Activated T-cell treated with anti-CD3 and anti-CD28 coated beads, Interleukin-2, amount 50 U/mL, for 4 hours (primary cell): ENCODE data around the gene STAT6. TPM values are rescaled to one million over a fixed set of nuclear protein-coding genes. Genes with fewer than 3 reads are reported as not detected.
A peak's percentile ranks its signal among the peaks of the same experiment; 100 is the strongest.

Experiments
- ATAC-seq, 2 donors: fragments of 200-7000 bp; cut with Tn5 transposase; one replicate each; pipeline ENCODE4 v1.10.0; 2021
- DNase-seq: peaks from one replicate; pipeline ENCODE4 v3.0.0-alpha.2; 2020
- H3K27me3 Mint-ChIP-seq: one replicate; pipeline ENCODE4 v1.8.0; 2021; ENCODE audit warnings: low read depth, mixed read lengths
- H3K36me3 Mint-ChIP-seq: one replicate; pipeline ENCODE4 v1.8.0; 2022; ENCODE audit warnings: mixed read lengths; ENCODE audit not compliant: insufficient read depth
- H3K4me1 Mint-ChIP-seq: one replicate; pipeline ENCODE4 v1.8.0; 2021; ENCODE audit warnings: low read depth, mixed read lengths
- H3K4me3 Mint-ChIP-seq: one replicate; pipeline ENCODE4 v1.8.0; 2021; ENCODE audit warnings: mild to moderate bottlenecking, moderate library complexity, mixed read lengths
- H3K9me3 Mint-ChIP-seq: one replicate; pipeline ENCODE4 v1.8.0; 2021; ENCODE audit warnings: mixed read lengths
- total RNA-seq, 3 donors: library from RNA; stranded (reverse); gene quantifications; one replicate each; pipeline ENCODE4 v1.2.1, GENCODE V29; 2021

Gene STAT6
- total RNA-seq, result 100 to 1,000 TPM; 312 to 340 (median 339) TPM

- H3K9me3 Mint-ChIP-seq, result no peaks in the 10 kb centered on the region
- H3K36me3 Mint-ChIP-seq, result peaks cover 15% of the 10 kb centered on the region
- ATAC-seq (peak; percentile 65 to 67), DNase-seq (peak; percentile 79)
- no peaks in the 10 kb centered on the region for H3K27me3 Mint-ChIP-seq
- peaks cover 45% of the 10 kb centered on the region for H3K4me1 Mint-ChIP-seq
- H3K4me3 Mint-ChIP-seq, result peak within 1 kb of the TSS; percentile 92
These were observed at the start of gene STAT6 for GRCh38 chr12:57111031-57111734. STAT6 (minus strand) TSS chr12:57111362; CDS start chr12:57108278, 3,084 bp downstream.

DNA sequence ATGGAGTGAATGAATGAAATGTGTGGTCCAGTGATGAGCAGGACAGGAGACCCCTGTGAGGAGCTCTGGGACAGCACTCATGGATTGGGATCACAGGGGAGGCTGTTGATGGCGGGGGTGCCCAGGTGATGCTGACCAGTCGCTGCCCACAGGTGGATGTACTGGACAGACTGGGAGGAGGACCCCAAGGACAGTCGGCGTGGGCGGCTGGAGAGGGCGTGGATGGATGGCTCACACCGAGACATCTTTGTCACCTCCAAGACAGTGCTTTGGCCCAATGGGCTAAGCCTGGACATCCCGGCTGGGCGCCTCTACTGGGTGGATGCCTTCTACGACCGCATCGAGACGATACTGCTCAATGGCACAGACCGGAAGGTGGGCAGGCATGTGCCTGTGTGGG lies 49.6 kb upstream of the STAT6 start:
- Mint-ChIP-seq H3K9me3 (no peaks in the 10 kb centered on the region), H3K4me1 (peaks cover 8% of the 10 kb centered on the region), H3K36me3 (no peaks in the 10 kb centered on the region), H3K27me3 (no peaks in the 10 kb centered on the region), H3K4me3 (no peak overlapping the region)
- no peak for DNase-seq
- no peak for ATAC-seq

GRCh38 chr12:57160040-57160439 lies 48.9 kb upstream of the STAT6 start:
- Mint-ChIP-seq H3K36me3 (no peaks in the 10 kb centered on the region), H3K27me3 (no peaks in the 10 kb centered on the region), H3K4me3 (no peak overlapping the region), H3K4me1 (peaks cover 8% of the 10 kb centered on the region), H3K9me3 (no peaks in the 10 kb centered on the region)
- no peak for ATAC-seq
- no peak for DNase-seq

DNA sequence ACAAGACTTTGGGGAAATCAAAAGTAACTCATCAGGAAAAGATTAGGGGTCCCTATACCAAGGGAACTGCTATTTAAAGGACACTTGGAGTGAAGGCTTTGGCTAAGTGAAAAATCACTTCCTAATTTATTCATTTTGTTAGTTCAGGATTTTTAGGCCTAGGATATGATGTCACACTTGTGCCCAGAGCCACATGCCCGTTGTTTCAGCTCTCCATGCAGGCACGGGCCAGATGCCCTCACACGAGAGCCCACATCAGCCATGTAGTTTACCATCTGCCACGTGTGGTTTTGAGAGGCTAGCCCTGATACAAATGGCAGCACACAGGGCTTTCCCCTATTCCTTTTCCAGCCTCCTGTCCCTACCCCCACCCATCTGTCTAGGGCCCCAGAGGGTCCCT lies 48.1 kb upstream of the STAT6 start:
- Mint-ChIP-seq H3K36me3 (no peaks in the 10 kb centered on the region), H3K4me1 (peaks cover 8% of the 10 kb centered on the region)

GRCh38 chr12:57158665-57159064 lies 47.5 kb upstream of the STAT6 start:
- ATAC-seq (no peak), DNase-seq (no peak)
- Mint-ChIP-seq H3K27me3 (no peaks in the 10 kb centered on the region), H3K9me3 (no peaks in the 10 kb centered on the region), H3K4me3 (no peak overlapping the region), H3K4me1 (peaks cover 8% of the 10 kb centered on the region), H3K36me3 (no peaks in the 10 kb centered on the region)

More for the DNA sequence above, 48.1 kb upstream of the STAT6 start:
- DNase-seq, result no peak
- ATAC-seq, result no peak
- no peaks in the 10 kb centered on the region for H3K27me3 Mint-ChIP-seq
- H3K9me3 Mint-ChIP-seq, result no peaks in the 10 kb centered on the region
- no peak overlapping the region for H3K4me3 Mint-ChIP-seq

- ATAC-seq, result no peak
- H3K4me3 Mint-ChIP-seq, result no peak overlapping the region
- H3K27me3 Mint-ChIP-seq, result no peaks in the 10 kb centered on the region
- no peaks in the 10 kb centered on the region for H3K36me3 Mint-ChIP-seq
- H3K9me3 Mint-ChIP-seq, result no peaks in the 10 kb centered on the region
- DNase-seq, result no peak
- H3K4me1 Mint-ChIP-seq, result peaks cover 8% of the 10 kb centered on the region
These were observed 47.0 kb upstream of the STAT6 start for GRCh38 chr12:57158186-57158585.

DNA sequence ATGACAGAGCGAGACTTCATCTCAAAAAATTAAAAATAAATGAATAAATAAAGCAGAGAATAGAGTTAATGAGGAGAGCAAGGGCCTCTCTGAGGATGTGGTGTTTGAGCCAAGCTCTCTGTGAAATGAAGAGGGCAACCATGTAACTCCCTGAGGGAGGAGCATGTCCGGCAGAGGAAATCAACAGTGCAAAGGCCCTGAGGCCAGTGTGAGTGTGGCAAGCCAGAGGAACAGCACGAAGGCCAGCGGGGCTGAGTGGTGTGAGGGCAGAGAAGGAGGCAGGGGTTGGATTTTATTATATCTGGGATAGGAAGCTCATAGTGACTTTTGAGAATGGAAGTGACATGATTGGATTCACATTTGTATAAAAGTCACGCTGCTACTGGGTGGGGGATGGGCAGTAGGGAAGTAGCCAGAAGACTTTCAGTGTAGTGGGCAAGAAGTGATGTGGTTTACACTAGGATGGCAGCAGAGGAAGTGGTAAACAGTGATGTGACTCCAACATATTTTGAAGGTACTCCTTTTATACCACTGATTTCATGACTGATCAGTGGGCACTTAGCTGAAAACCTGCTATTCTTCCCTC lies 46.5 kb upstream of the STAT6 start:
- H3K27me3 Mint-ChIP-seq, result no peaks in the 10 kb centered on the region
- DNase-seq (no peak), ATAC-seq (no peak)
- no peaks in the 10 kb centered on the region for H3K36me3 Mint-ChIP-seq
- no peak overlapping the region for H3K4me3 Mint-ChIP-seq
- peaks cover 8% of the 10 kb centered on the region for H3K4me1 Mint-ChIP-seq
- no peaks in the 10 kb centered on the region for H3K9me3 Mint-ChIP-seq

GRCh38 chr12:57156701-57157403 lies 45.7 kb upstream of the STAT6 start:
- no peaks in the 10 kb centered on the region for H3K27me3 Mint-ChIP-seq
- DNase-seq (no peak), ATAC-seq (no peak)
- H3K4me3 Mint-ChIP-seq, result no peak overlapping the region
- no peaks in the 10 kb centered on the region for H3K36me3 Mint-ChIP-seq
- H3K4me1 Mint-ChIP-seq, result peaks cover 8% of the 10 kb centered on the region
- H3K9me3 Mint-ChIP-seq, result no peaks in the 10 kb centered on the region

DNA sequence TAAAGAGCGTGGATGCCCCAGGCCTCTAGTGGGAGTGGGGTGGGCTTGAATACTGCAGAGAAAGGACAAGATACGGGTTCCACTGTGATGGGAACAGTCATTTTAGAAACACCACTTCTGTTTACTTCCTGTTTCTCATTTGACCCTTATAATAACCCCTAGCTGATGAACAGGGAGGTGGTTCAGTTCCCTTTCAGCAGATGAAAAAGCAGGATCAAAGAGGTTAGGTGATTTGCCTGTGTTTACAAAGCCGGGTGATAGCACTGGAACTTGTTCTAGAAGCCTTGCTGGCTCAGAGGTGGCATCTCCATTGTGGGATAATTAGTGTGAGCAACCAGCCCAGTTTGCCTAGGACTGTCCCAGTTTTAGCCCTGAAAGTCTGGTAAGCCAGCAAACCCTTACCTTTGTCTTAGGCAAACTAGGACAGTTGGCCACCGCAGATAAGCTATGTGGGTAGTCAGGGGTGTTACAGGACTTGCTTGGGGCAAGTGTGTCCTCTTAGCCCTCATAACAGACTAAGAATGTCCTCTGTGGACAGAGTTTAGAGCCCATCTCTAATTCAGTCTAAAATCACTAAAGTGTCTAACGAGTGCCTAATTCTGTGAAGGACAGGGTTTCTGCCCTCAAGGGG lies 43.8 kb upstream of the STAT6 start:
- Mint-ChIP-seq H3K27me3 (no peaks in the 10 kb centered on the region), H3K36me3 (no peaks in the 10 kb centered on the region), H3K4me3 (no peak overlapping the region), H3K4me1 (peaks cover 8% of the 10 kb centered on the region), H3K9me3 (no peaks in the 10 kb centered on the region)
- ATAC-seq (no peak), DNase-seq (no peak)

DNA sequence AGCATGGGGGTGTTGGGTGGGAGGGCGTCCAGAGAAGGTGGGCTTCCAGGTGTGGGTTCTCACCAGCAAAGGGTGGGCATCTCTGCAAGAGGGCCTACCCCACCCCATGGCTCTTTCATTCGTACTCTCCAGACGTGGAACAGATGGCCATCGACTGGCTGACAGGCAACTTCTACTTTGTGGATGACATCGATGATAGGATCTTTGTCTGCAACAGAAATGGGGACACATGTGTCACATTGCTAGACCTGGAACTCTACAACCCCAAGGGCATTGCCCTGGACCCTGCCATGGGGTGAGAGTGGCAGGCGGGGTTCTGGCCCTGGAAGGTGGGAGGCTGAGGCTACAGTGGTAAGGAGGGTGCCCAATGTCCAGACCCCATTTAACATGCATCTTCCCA lies 42.9 kb upstream of the STAT6 start:
- no peak overlapping the region for H3K4me3 Mint-ChIP-seq
- H3K9me3 Mint-ChIP-seq, result no peaks in the 10 kb centered on the region
- DNase-seq (no peak), ATAC-seq (no peak)
- H3K36me3 Mint-ChIP-seq, result no peaks in the 10 kb centered on the region
- H3K4me1 Mint-ChIP-seq, result peaks cover 8% of the 10 kb centered on the region
- H3K27me3 Mint-ChIP-seq, result no peaks in the 10 kb centered on the region

DNA sequence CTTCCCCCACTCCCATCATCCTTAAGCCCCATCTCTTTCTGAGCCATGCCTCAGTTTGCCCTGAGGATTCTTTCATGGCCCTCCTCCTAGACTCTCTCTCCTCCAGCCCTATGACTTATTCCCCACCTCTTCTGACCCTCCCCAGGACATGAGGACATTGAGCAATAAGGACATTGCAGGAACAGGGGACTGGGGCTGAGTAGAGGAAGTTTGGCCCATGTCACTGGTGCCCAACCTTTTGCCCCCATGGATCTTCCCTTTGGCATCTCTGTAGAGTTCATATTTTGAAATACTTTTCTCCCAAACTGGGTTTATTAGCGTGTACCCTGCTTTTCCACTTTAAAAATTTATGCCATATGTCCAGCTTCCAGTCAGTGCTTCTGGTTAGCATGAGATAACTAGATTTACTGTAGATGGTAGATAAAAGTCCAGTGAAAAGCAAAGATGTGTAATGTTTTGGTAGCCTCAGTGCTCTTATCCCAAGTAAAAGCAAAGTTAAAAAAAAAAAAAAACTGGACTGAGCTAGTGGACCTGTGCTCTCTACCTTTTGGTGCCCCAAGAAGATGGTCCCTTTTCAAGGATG lies 42.3 kb upstream of the STAT6 start:
- DNase-seq (no peak), ATAC-seq (no peak)
- Mint-ChIP-seq H3K4me1 (peaks cover 8% of the 10 kb centered on the region), H3K9me3 (no peaks in the 10 kb centered on the region), H3K4me3 (no peak overlapping the region), H3K36me3 (no peaks in the 10 kb centered on the region), H3K27me3 (no peaks in the 10 kb centered on the region)

DNA sequence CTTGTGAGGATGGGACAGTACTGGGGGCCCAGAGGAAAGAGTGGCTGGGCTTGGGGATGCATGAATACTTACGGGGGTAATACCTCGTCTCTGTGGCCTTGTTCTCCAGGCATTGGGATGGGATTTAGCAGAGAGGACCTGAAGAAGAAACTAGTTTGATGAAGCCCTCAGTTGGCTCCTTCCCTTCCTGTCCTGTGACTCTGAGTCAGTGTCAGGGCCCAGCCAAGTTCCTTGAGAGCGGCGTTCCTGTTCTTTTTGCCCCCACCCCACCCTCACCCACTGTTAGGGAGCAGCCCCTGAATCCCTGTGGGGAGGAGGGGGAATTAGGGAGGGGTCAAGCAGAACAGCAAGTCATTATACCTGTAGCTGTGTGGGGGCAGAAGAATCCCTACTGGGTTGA lies 41.5 kb upstream of the STAT6 start:
- H3K9me3 Mint-ChIP-seq, result no peaks in the 10 kb centered on the region
- no peak for DNase-seq
- no peak overlapping the region for H3K4me3 Mint-ChIP-seq
- no peaks in the 10 kb centered on the region for H3K36me3 Mint-ChIP-seq
- H3K4me1 Mint-ChIP-seq, result peaks cover 2% of the 10 kb centered on the region
- no peak for ATAC-seq
- H3K27me3 Mint-ChIP-seq, result no peaks in the 10 kb centered on the region

DNA sequence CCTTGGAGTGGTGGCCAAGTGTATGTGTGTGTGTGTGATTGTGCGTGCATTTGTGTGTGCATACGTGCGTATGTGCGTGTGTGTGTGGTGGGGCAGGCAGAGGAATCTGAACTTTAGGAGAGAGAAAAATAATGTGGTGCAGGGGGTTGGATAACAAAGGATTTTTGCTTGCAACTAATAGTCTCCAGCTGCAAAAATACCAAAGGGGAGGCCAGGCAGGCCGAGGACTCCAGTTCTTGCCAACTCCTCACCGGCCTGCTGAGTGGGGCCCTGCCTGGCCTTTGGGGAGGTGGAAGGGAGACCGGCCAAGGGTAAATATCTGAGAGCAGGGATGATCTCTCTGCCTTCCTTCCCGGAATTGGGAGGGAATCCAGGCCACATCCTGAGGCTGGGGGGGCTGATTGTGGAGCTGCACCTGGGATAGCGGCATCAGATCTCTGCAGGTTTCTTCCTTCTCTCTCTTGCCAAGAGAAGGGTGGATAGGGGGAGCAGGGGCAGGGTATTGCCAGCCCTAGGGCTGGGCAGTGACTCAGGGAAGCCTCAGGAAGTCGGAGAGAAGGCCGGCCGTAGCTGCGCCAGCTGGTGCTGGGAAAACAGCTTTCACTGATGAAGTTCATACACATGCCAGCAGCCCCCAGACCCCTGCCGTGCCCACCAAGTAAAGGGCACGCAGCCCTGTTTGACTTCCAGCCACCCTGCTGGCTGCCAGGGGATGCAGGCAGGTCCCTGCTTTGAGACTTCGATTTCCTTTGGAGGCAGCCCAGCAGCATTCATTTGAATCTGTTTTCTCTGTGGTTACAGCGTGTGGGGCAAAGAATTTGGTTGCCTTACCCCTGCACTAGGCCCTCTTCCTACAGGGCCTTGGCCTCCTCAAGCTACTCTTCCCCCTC lies 40.8 kb upstream of the STAT6 start:
- Mint-ChIP-seq H3K36me3 (no peaks in the 10 kb centered on the region), H3K27me3 (no peaks in the 10 kb centered on the region), H3K4me1 (no peaks in the 10 kb centered on the region), H3K9me3 (no peaks in the 10 kb centered on the region), H3K4me3 (no peak overlapping the region)
- DNase-seq (no peak), ATAC-seq (no peak)
